Caco-2 (cell line): ENCODE data around the gene BCL2. TPM values are rescaled to one million over a fixed set of nuclear protein-coding genes. Genes with fewer than 3 reads are reported as not detected.

ENCODE experiments used
- BruUV-seq: library from RNA; stranded (reverse); fragments of 400-500 nt; replicated peaks from 2 replicates; lab custom pipeline; 2021; lab: Mats Ljungman, UMichigan
- CTCF ChIA-PET: fragments of 300-600 bp; sonication (Branson Sonifier 250); formaldehyde crosslinking; loops from one replicate; lab custom pipeline; 2022; ENCODE audit warnings: antibody characterized with exemption; lab: Charles Lee
- POLR2A ChIA-PET: fragments of 300-600 bp; sonication (Branson Sonifier 250); formaldehyde crosslinking; loops from one replicate; lab custom pipeline; 2022; ENCODE audit warnings: antibody characterized with exemption; lab: Charles Lee
- DNase-seq, 2 experiments: peaks; one replicate each; pipeline versions ENCODE4 v3.0.0 to v3.0.0-alpha.2; 2020 to 2022
- H3K27me3 ChIP-seq: replicated peaks from 2 replicates; pipeline ENCODE4 v1.6.0; 2011; ENCODE audit warnings: low read length; ENCODE audit not compliant: control insufficient read depth, insufficient read depth
- H3K36me3 ChIP-seq: 2 replicates; pipeline ENCODE4 v1.5.1; 2011; ENCODE audit warnings: low read length; ENCODE audit not compliant: control insufficient read depth, insufficient read depth
- H3K4me1 ChIP-seq: fragments of 250-450 bp; sonication (Bioruptor Pico); 2 replicates; pipeline ENCODE4 v1.5.1; 2020; ENCODE audit warnings: mild to moderate bottlenecking
- H3K4me3 ChIP-seq: 2 replicates; pipeline ENCODE4 v1.5.1; 2011; ENCODE audit warnings: low read depth, mild to moderate bottlenecking, control low read depth, low read length
- H3K9me3 ChIP-seq: fragments of 250-450 bp; sonication (Bioruptor Pico); 2 replicates; pipeline ENCODE4 v1.5.1; 2020; ENCODE audit warnings: mild to moderate bottlenecking, moderate library complexity
- H3K27ac Mint-ChIP-seq: one replicate; pipeline ENCODE4 v1.8.0; 2022; ENCODE audit warnings: mixed read lengths; ENCODE audit not compliant: unreplicated experiment
- H3K27me3 Mint-ChIP-seq: one replicate; pipeline ENCODE4 v1.8.0; 2022; ENCODE audit warnings: mixed read lengths; ENCODE audit not compliant: insufficient read depth, unreplicated experiment
- H3K36me3 Mint-ChIP-seq: one replicate; pipeline ENCODE4 v1.8.0; 2022; ENCODE audit warnings: mild to moderate bottlenecking, mixed read lengths; ENCODE audit not compliant: insufficient read depth, unreplicated experiment
- H3K4me1 Mint-ChIP-seq: one replicate; pipeline ENCODE4 v1.8.0; 2022; ENCODE audit warnings: low read depth, mixed read lengths; ENCODE audit not compliant: unreplicated experiment
- H3K4me3 Mint-ChIP-seq: one replicate; pipeline ENCODE4 v1.8.0; 2022; ENCODE audit warnings: mild to moderate bottlenecking, moderate library complexity, mixed read lengths; ENCODE audit not compliant: unreplicated experiment
- H3K9me3 Mint-ChIP-seq: one replicate; pipeline ENCODE4 v1.8.0; 2022; ENCODE audit warnings: mixed read lengths; ENCODE audit not compliant: unreplicated experiment
- CTCF ChIP-seq, 2 experiments: fragments of 200-600 bp in 1 of 2; IDR thresholded peaks; 1 replicate in 1 of 2; 2 replicates in 1 of 2; pipeline versions ENCODE4 v1.5.1 to v1.8.0; 2011 to 2022; ENCODE audit warnings: antibody characterized with exemption in 1 of 2, control low read depth in 1 of 2, inconsistent platforms in 1 of 2, low read depth in 1 of 2, low read length in 1 of 2, mild to moderate bottlenecking in 1 of 2, moderate library complexity in 1 of 2; ENCODE audit not compliant: insufficient read depth in 1 of 2, severe bottlenecking in 1 of 2, unreplicated experiment in 1 of 2
- intact Hi-C: fragments of 100-400 bp; cut with micrococcal nuclease; formaldehyde crosslinking; loops from one replicate; pipeline ENCODE4 v1.10.0; 2022; ENCODE audit not compliant: unreplicated experiment
- total RNA-seq: library from RNA; stranded (reverse); gene quantifications from 2 replicates; pipeline ENCODE4 v1.2.3, GENCODE V29; 2022

Gene BCL2
- total RNA-seq, 1 experiment from 2014 or later: 6.5 TPM

GRCh38 chr18:63079114-63079513, 240.5 kb downstream of the BCL2 start:
- CTCF ChIA-PET: no interaction called here
- Histone ChIP-seq H3K4me3 (no peak overlapping the region), H3K4me1 (no peaks in the 10 kb centered on the region), H3K9me3 (no peaks in the 10 kb centered on the region), H3K27me3 (no peaks in the 10 kb centered on the region), H3K36me3 (no peaks in the 10 kb centered on the region)
- DNase-seq: no peak
- H3K27me3 Mint-ChIP-seq: no peaks in the 10 kb centered on the region
- no TSS peak for BruUV-seq
- H3K4me3 Mint-ChIP-seq: no peak overlapping the region
- H3K9me3 Mint-ChIP-seq: peaks cover 10% of the 10 kb centered on the region
- H3K36me3 Mint-ChIP-seq: peaks cover 6% of the 10 kb centered on the region
- intact Hi-C loops: no loop called here
- H3K27ac Mint-ChIP-seq: no peak overlapping the region
- POLR2A ChIA-PET: no interaction called here
- no peaks in the 10 kb centered on the region for H3K4me1 Mint-ChIP-seq
- no peak for TF ChIP-seq CTCF (IDR thresholded peaks at IDR 0.05; ENCODE audit: insufficient read depth in 1 of 2, low read depth in 1 of 2, low read length in 1 of 2, severe bottlenecking in 1 of 2, unreplicated experiment in 1 of 2)

- no peaks in the 10 kb centered on the region for H3K4me1 Mint-ChIP-seq
- intact Hi-C loops: no loop called here
- DNase-seq: no peak
- POLR2A ChIA-PET: no interaction called here
- peaks cover 4% of the 10 kb centered on the region; the same call in 1 of the 2 replicates for H3K4me1 ChIP-seq
- no peak overlapping the region for H3K27ac Mint-ChIP-seq
- no peaks in the 10 kb centered on the region for H3K36me3 ChIP-seq
- no peak overlapping the region for H3K4me3 Mint-ChIP-seq
- no peak overlapping the region for H3K4me3 ChIP-seq
- BruUV-seq: no TSS peak
- H3K36me3 Mint-ChIP-seq: peaks cover 6% of the 10 kb centered on the region
- no peaks in the 10 kb centered on the region for H3K27me3 Mint-ChIP-seq
- no peak for TF ChIP-seq CTCF (IDR thresholded peaks at IDR 0.05; ENCODE audit: insufficient read depth in 1 of 2, low read depth in 1 of 2, low read length in 1 of 2, severe bottlenecking in 1 of 2, unreplicated experiment in 1 of 2)
- CTCF ChIA-PET: no interaction called here
- H3K9me3 ChIP-seq: no peaks in the 10 kb centered on the region
- peaks cover 10% of the 10 kb centered on the region for H3K9me3 Mint-ChIP-seq
- H3K27me3 ChIP-seq: no peaks in the 10 kb centered on the region
Measured at GRCh38 chr18:63078471-63078870, 241.1 kb downstream of the BCL2 start.

GRCh38 chr18:63074981-63075404, 244.6 kb downstream of the BCL2 start:
- H3K4me3 ChIP-seq: peak overlapping the region; percentile 45
- H3K27ac Mint-ChIP-seq: peak overlapping the region; percentile 71
- no peaks in the 10 kb centered on the region for H3K27me3 Mint-ChIP-seq
- DNase-seq: peak; percentile 70 to 75
- peaks cover 22% of the 10 kb centered on the region for H3K4me1 ChIP-seq
- no peaks in the 10 kb centered on the region for H3K9me3 ChIP-seq
- no peaks in the 10 kb centered on the region for H3K27me3 ChIP-seq
- TF ChIP-seq CTCF (IDR thresholded peaks at IDR 0.05; ENCODE audit: insufficient read depth in 1 of 2, low read depth in 1 of 2, low read length in 1 of 2, severe bottlenecking in 1 of 2, unreplicated experiment in 1 of 2): no peak
- CTCF ChIA-PET: interaction anchor here (0.6 kb wide), 1 partner anchor 362 kb away, joined by 3 read pairs; no protein-coding TSS in a partner anchor
- no peaks in the 10 kb centered on the region for H3K36me3 ChIP-seq
- intact Hi-C loops: loop anchor here (1.0 kb wide), 2 partner anchors 13 to 25 kb away; no protein-coding TSS in a partner anchor
- H3K9me3 Mint-ChIP-seq: peaks cover 5% of the 10 kb centered on the region
- peaks cover 10% of the 10 kb centered on the region for H3K4me1 Mint-ChIP-seq
- POLR2A ChIA-PET: no interaction called here
- peak overlapping the region; percentile 80 for H3K4me3 Mint-ChIP-seq
- peaks cover 6% of the 10 kb centered on the region for H3K36me3 Mint-ChIP-seq
- BruUV-seq: no TSS peak
